Kidney epithelial cell (primary cell): ENCODE results near the gene GPC6. TPM values are rescaled to one million over a fixed set of nuclear protein-coding genes. Genes with fewer than 3 reads are reported as not detected.

Source experiments
- DNase-seq: peaks from one replicate; pipeline ENCODE4 v3.0.0-alpha.2; 2010; ENCODE audit warnings: low read depth
- H3K27me3 ChIP-seq: 2 replicates; pipeline ENCODE4 v1.6.0; 2011; ENCODE audit warnings: low read length; ENCODE audit not compliant: control insufficient read depth, insufficient read depth
- H3K36me3 ChIP-seq: 2 replicates; pipeline ENCODE4 v1.5.1; 2011; ENCODE audit warnings: low read length; ENCODE audit not compliant: control insufficient read depth, insufficient read depth
- H3K4me3 ChIP-seq: 2 replicates; pipeline ENCODE4 v1.5.1; 2011; ENCODE audit warnings: low read depth, mild to moderate bottlenecking, control low read depth, low read length
- total RNA-seq: library from RNA; depleted of rRNA; stranded (reverse); fragments of >200 nt; gene quantifications from 2 replicates; pipeline ENCODE4 v1.2.3, GENCODE V29; 2015
- TF ChIP-seq, protein P1 (sequence below): IDR thresholded peaks from 2 replicates; pipeline ENCODE4 v1.5.1; 2011; ENCODE audit warnings: mild to moderate bottlenecking, moderate library complexity, low read length, control low read depth, inconsistent platforms; ENCODE audit not compliant: insufficient read depth, poor library complexity, severe bottlenecking

GPC6 gene
- total RNA-seq, 1 donor from 2014 or later, result 62.7 TPM

- Histone ChIP-seq H3K4me3 (no peak overlapping the region), H3K36me3 (no peaks in the 10 kb centered on the region), H3K27me3 (no peaks in the 10 kb centered on the region)
- TF ChIP-seq, protein P1, sequence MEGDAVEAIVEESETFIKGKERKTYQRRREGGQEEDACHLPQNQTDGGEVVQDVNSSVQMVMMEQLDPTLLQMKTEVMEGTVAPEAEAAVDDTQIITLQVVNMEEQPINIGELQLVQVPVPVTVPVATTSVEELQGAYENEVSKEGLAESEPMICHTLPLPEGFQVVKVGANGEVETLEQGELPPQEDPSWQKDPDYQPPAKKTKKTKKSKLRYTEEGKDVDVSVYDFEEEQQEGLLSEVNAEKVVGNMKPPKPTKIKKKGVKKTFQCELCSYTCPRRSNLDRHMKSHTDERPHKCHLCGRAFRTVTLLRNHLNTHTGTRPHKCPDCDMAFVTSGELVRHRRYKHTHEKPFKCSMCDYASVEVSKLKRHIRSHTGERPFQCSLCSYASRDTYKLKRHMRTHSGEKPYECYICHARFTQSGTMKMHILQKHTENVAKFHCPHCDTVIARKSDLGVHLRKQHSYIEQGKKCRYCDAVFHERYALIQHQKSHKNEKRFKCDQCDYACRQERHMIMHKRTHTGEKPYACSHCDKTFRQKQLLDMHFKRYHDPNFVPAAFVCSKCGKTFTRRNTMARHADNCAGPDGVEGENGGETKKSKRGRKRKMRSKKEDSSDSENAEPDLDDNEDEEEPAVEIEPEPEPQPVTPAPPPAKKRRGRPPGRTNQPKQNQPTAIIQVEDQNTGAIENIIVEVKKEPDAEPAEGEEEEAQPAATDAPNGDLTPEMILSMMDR, result no peak
- peak; percentile 44 for DNase-seq
Measured at GRCh38 chr13:93861818-93862217, 635.2 kb downstream of the GPC6 start.

GRCh38 chr13:93862259-93862658 lies 635.7 kb downstream of the GPC6 start:
- TF ChIP-seq, protein P1, result no peak
- DNase-seq, result no peak
- no peak overlapping the region for H3K4me3 ChIP-seq

GRCh38 chr13:93865235-93865634 lies 638.6 kb downstream of the GPC6 start:
- H3K27me3 ChIP-seq, result no peaks in the 10 kb centered on the region
- no peak for DNase-seq
- no peak overlapping the region for H3K4me3 ChIP-seq
- H3K36me3 ChIP-seq, result no peaks in the 10 kb centered on the region
- TF ChIP-seq, protein P1, result no peak

More at GRCh38 chr13:93862259-93862658, 635.7 kb downstream of the GPC6 start:
- Histone ChIP-seq H3K36me3 (no peaks in the 10 kb centered on the region), H3K27me3 (no peaks in the 10 kb centered on the region)

GRCh38 chr13:93867481-93867880 lies 640.9 kb downstream of the GPC6 start:
- no peak for DNase-seq

GRCh38 chr13:93872376-93872775 lies 645.8 kb downstream of the GPC6 start:
- no peaks in the 10 kb centered on the region for H3K36me3 ChIP-seq
- TF ChIP-seq, protein P1, result no peak
- H3K4me3 ChIP-seq, result no peak overlapping the region
- H3K27me3 ChIP-seq, result no peaks in the 10 kb centered on the region
- no peak for DNase-seq

More at GRCh38 chr13:93867481-93867880, 640.9 kb downstream of the GPC6 start:
- H3K36me3 ChIP-seq, result no peaks in the 10 kb centered on the region
- TF ChIP-seq, protein P1, result no peak
- H3K4me3 ChIP-seq, result no peak overlapping the region
- H3K27me3 ChIP-seq, result no peaks in the 10 kb centered on the region

DNA sequence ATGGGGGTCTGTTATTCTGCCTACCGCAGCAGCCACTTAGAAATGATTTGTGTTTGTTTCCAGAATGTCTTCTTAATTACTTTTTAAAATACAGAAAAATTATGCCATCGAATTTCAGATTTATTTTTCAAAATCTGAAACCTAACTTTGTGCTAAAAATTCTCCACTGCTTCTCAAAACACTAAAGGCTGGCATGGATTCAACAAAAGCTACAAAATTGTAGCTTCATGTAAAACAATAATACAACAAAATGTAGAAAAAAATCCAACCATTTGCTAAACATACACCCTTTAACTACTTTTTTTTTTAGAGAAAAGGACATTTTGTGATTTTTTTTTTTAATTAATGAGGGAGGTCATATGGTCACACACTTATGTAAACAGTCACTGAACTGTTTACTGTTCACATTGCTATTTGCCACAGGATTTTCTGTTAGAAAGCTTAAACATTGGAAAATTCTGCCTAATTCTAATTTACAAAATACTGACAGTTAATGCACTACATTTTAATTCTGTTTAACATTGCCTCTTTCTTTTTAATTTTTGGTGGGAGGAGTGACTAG lies 646.3 kb downstream of the GPC6 start:
- Histone ChIP-seq H3K4me3 (no peak overlapping the region), H3K36me3 (no peaks in the 10 kb centered on the region), H3K27me3 (no peaks in the 10 kb centered on the region)
- TF ChIP-seq, protein P1, result no peak
- no peak for DNase-seq
